ENCODE results near the gene HDAC4. TPM values are rescaled to one million over a fixed set of nuclear protein-coding genes. Genes with fewer than 3 reads are reported as not detected.

Gene HDAC4
- total RNA-seq, 2 donors from 2014 or later = 8.1 to 20.1 TPM

DNA sequence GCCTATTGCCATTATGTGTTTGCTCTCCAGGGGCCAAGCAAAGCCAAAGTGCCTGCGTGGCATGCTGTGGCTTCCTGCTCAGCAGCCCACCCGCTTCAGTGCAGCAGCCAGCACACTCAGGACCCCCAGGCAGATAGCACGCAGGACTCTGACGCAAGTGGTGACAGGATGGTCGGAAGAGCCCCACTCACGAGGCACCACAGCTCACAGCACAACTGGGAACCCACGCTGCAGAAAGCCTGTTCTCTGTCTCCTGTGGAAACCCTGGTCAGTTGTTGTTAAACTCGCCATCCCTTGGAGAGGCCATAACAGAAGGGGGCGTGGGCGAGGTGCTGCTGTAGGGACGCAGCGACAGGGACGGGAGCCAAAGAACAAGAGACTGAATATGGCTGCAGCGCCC, 76.4 kb downstream of the HDAC4 start:
- no peaks in the 10 kb centered on the region for H3K36me3 ChIP-seq
- no peak overlapping the region for H3K4me3 ChIP-seq
- H3K27ac ChIP-seq = peak overlapping the region; percentile 9 to 28
- peaks cover 0 to 49% of the 10 kb centered on the region in 2 donors for H3K4me1 ChIP-seq
- H3K27me3 ChIP-seq = no peaks in the 10 kb centered on the region
- TF ChIP-seq, protein P1, sequence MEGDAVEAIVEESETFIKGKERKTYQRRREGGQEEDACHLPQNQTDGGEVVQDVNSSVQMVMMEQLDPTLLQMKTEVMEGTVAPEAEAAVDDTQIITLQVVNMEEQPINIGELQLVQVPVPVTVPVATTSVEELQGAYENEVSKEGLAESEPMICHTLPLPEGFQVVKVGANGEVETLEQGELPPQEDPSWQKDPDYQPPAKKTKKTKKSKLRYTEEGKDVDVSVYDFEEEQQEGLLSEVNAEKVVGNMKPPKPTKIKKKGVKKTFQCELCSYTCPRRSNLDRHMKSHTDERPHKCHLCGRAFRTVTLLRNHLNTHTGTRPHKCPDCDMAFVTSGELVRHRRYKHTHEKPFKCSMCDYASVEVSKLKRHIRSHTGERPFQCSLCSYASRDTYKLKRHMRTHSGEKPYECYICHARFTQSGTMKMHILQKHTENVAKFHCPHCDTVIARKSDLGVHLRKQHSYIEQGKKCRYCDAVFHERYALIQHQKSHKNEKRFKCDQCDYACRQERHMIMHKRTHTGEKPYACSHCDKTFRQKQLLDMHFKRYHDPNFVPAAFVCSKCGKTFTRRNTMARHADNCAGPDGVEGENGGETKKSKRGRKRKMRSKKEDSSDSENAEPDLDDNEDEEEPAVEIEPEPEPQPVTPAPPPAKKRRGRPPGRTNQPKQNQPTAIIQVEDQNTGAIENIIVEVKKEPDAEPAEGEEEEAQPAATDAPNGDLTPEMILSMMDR (IDR thresholded peaks at IDR 0.05) = no peak
- H3K9me3 ChIP-seq = no peaks in the 10 kb centered on the region
- no peak for DNase-seq (ENCODE audit: low spot score)

GRCh38 chr2:239323447-239323846, 77.4 kb downstream of the HDAC4 start:
- Histone ChIP-seq H3K27ac (peak overlapping the region in 1 of 2 donors; percentile 59), H3K9me3 (no peaks in the 10 kb centered on the region), H3K4me1 (peaks cover 0 to 49% of the 10 kb centered on the region in 2 donors), H3K36me3 (no peaks in the 10 kb centered on the region), H3K27me3 (no peaks in the 10 kb centered on the region), H3K4me3 (no peak overlapping the region)
- no peak for DNase-seq (ENCODE audit: low spot score)
- TF ChIP-seq, protein P1 (IDR thresholded peaks at IDR 0.05) = no peak

- Histone ChIP-seq H3K27me3 (no peaks in the 10 kb centered on the region), H3K27ac (peak overlapping the region; percentile 24 to 59), H3K4me3 (no peak overlapping the region), H3K9me3 (no peaks in the 10 kb centered on the region), H3K36me3 (no peaks in the 10 kb centered on the region), H3K4me1 (peaks cover 0 to 49% of the 10 kb centered on the region in 2 donors)
- DNase-seq (ENCODE audit: low spot score) = no peak
- TF ChIP-seq, protein P1 (IDR thresholded peaks at IDR 0.05) = no peak
Observed at GRCh38 chr2:239322416-239323086, 78.3 kb downstream of the HDAC4 start.

- Histone ChIP-seq H3K4me1 (peaks cover 0 to 49% of the 10 kb centered on the region in 2 donors), H3K27me3 (no peaks in the 10 kb centered on the region), H3K9me3 (no peaks in the 10 kb centered on the region), H3K4me3 (no peak overlapping the region), H3K36me3 (no peaks in the 10 kb centered on the region), H3K27ac (peak overlapping the region; percentile 24 to 59)
- no peak for DNase-seq (ENCODE audit: low spot score)
- TF ChIP-seq, protein P1 (IDR thresholded peaks at IDR 0.05) = no peak
Observed at GRCh38 chr2:239321596-239322415, 79.0 kb downstream of the HDAC4 start.

- Histone ChIP-seq H3K4me3 (peak overlapping the region; percentile 19 to 41), H3K36me3 (no peaks in the 10 kb centered on the region), H3K27me3 (no peaks in the 10 kb centered on the region), H3K4me1 (peaks cover 0 to 53% of the 10 kb centered on the region in 2 donors), H3K9me3 (no peaks in the 10 kb centered on the region), H3K27ac (peak overlapping the region; percentile 85 to 91)
- TF ChIP-seq, protein P1 (IDR thresholded peaks at IDR 0.05) = no peak
- DNase-seq (ENCODE audit: low spot score) = no peak
Observed at GRCh38 chr2:239318790-239319661, 81.8 kb downstream of the HDAC4 start.

Data from right atrium auricular region (tissue), 2 donors.